ENCODE results near the gene CLRN3.

- TF ChIP-seq CTCF (conservative IDR thresholded peaks at IDR 0.05; ENCODE audit: low read depth in 2 of 2) (no peak), POLR2AphosphoS5 (IDR thresholded peaks at IDR 0.05; ENCODE audit: low read depth) (no peak), REST (IDR thresholded peaks at IDR 0.05; ENCODE audit: unreplicated experiment) (no peak), CREB1 (CRISPR knock-in tag; IDR thresholded peaks at IDR 0.05; ENCODE audit: low read depth) (no peak), EZH2 (IDR thresholded peaks at IDR 0.05; ENCODE audit: low read depth, unreplicated experiment) (no peak), JUNB (IDR thresholded peaks at IDR 0.05; ENCODE audit: unreplicated experiment) (no peak)
Measured at GRCh38 chr10:127877699-127878098, 15.0 kb downstream of the CLRN3 start.

Data from GM23338 (cell line).